Caco-2 (cell line): Measurements from ENCODE around the gene NDUFS7. TPM values are rescaled to one million over a fixed set of nuclear protein-coding genes. Genes with fewer than 3 reads are reported as not detected.

Source experiments
- Bru-seq: library from RNA; stranded (reverse); fragments of 400-500 nt; gene quantifications from one replicate; lab custom pipeline; 2021; lab: Mats Ljungman, UMichigan
- BruChase-seq, 2 experiments: library from RNA; stranded (reverse); fragments of 400-500 nt; gene quantifications; one replicate each; lab custom pipeline; 2021; lab: Mats Ljungman, UMichigan
- BruUV-seq: library from RNA; stranded (reverse); fragments of 400-500 nt; replicated peaks from 2 replicates; lab custom pipeline; 2021; lab: Mats Ljungman, UMichigan
- CTCF ChIA-PET: fragments of 300-600 bp; sonication (Branson Sonifier 250); formaldehyde crosslinking; loops from one replicate; lab custom pipeline; 2022; ENCODE audit warnings: antibody characterized with exemption; lab: Charles Lee
- POLR2A ChIA-PET: fragments of 300-600 bp; sonication (Branson Sonifier 250); formaldehyde crosslinking; loops from one replicate; lab custom pipeline; 2022; ENCODE audit warnings: antibody characterized with exemption; lab: Charles Lee
- DNase-seq, 2 experiments: peaks; one replicate each; pipeline versions ENCODE4 v3.0.0 to v3.0.0-alpha.2; 2020 to 2022
- H3K27me3 ChIP-seq: replicated peaks from 2 replicates; pipeline ENCODE4 v1.6.0; 2011; ENCODE audit warnings: low read length; ENCODE audit not compliant: control insufficient read depth, insufficient read depth
- H3K36me3 ChIP-seq: 2 replicates; pipeline ENCODE4 v1.5.1; 2011; ENCODE audit warnings: low read length; ENCODE audit not compliant: control insufficient read depth, insufficient read depth
- H3K4me1 ChIP-seq: fragments of 250-450 bp; sonication (Bioruptor Pico); 2 replicates; pipeline ENCODE4 v1.5.1; 2020; ENCODE audit warnings: mild to moderate bottlenecking
- H3K4me3 ChIP-seq: 2 replicates; pipeline ENCODE4 v1.5.1; 2011; ENCODE audit warnings: low read depth, mild to moderate bottlenecking, control low read depth, low read length
- H3K9me3 ChIP-seq: fragments of 250-450 bp; sonication (Bioruptor Pico); 2 replicates; pipeline ENCODE4 v1.5.1; 2020; ENCODE audit warnings: mild to moderate bottlenecking, moderate library complexity
- H3K27ac Mint-ChIP-seq: one replicate; pipeline ENCODE4 v1.8.0; 2022; ENCODE audit warnings: mixed read lengths; ENCODE audit not compliant: unreplicated experiment
- H3K27me3 Mint-ChIP-seq: one replicate; pipeline ENCODE4 v1.8.0; 2022; ENCODE audit warnings: mixed read lengths; ENCODE audit not compliant: insufficient read depth, unreplicated experiment
- H3K36me3 Mint-ChIP-seq: one replicate; pipeline ENCODE4 v1.8.0; 2022; ENCODE audit warnings: mild to moderate bottlenecking, mixed read lengths; ENCODE audit not compliant: insufficient read depth, unreplicated experiment
- H3K4me1 Mint-ChIP-seq: one replicate; pipeline ENCODE4 v1.8.0; 2022; ENCODE audit warnings: low read depth, mixed read lengths; ENCODE audit not compliant: unreplicated experiment
- H3K4me3 Mint-ChIP-seq: one replicate; pipeline ENCODE4 v1.8.0; 2022; ENCODE audit warnings: mild to moderate bottlenecking, moderate library complexity, mixed read lengths; ENCODE audit not compliant: unreplicated experiment
- H3K9me3 Mint-ChIP-seq: one replicate; pipeline ENCODE4 v1.8.0; 2022; ENCODE audit warnings: mixed read lengths; ENCODE audit not compliant: unreplicated experiment
- CTCF ChIP-seq, 2 experiments: fragments of 200-600 bp in 1 of 2; IDR thresholded peaks; 1 replicate in 1 of 2; 2 replicates in 1 of 2; pipeline versions ENCODE4 v1.5.1 to v1.8.0; 2011 to 2022; ENCODE audit warnings: antibody characterized with exemption in 1 of 2, control low read depth in 1 of 2, inconsistent platforms in 1 of 2, low read depth in 1 of 2, low read length in 1 of 2, mild to moderate bottlenecking in 1 of 2, moderate library complexity in 1 of 2; ENCODE audit not compliant: insufficient read depth in 1 of 2, severe bottlenecking in 1 of 2, unreplicated experiment in 1 of 2
- intact Hi-C: fragments of 100-400 bp; cut with micrococcal nuclease; formaldehyde crosslinking; loops from one replicate; pipeline ENCODE4 v1.10.0; 2022; ENCODE audit not compliant: unreplicated experiment
- long read RNA-seq: library from polyadenylated mRNA; stranded (forward); transcript quantifications from one replicate; pipeline ENCODE4 v2.0.0, GENCODE V29; 2022
- total RNA-seq: library from RNA; stranded (reverse); gene quantifications from 2 replicates; pipeline ENCODE4 v1.2.3, GENCODE V29; 2022

The NDUFS7 gene
- total RNA-seq: 111 and 114 TPM in 2 replicates
- percentile 56 among the genes with signal in this experiment for Bru-seq, nascent RNA
- BruChase-seq, experiment 1, labeled RNA remaining after a 2-hour chase: percentile 61 among the genes with signal in this experiment
- percentile 64 among the genes with signal in this experiment for BruChase-seq, experiment 2, labeled RNA remaining after a 6-hour chase
- long read RNA-seq, transcript NDUFS7-201 (8 exons, 1,039 nt): major isoform, 245 of 298 reads
- long read RNA-seq, transcript NDUFS7-202 (7 exons, 2,818 nt): minor isoform, 14 of 298 reads
- long read RNA-seq, partial matches to known transcripts: 14 of 298 reads
- long read RNA-seq, other reads (novel, unspliced or antisense): 19 of 298 reads

GRCh38 chr19:1383312-1384084, at the start of gene NDUFS7:
NDUFS7 (plus strand) TSS chr19:1383907; CDS start chr19:1383927, 20 bp downstream.
- ChIA-PET POLR2A (no interaction called here), CTCF (interaction anchor here (0.8 to 1.0 kb wide), 2 partner anchors 29 to 117 kb away, joined by 3 read pairs; no protein-coding TSS in a partner anchor)
- TF ChIP-seq CTCF (IDR thresholded peaks at IDR 0.05; ENCODE audit: insufficient read depth in 1 of 2, low read depth in 1 of 2, low read length in 1 of 2, severe bottlenecking in 1 of 2, unreplicated experiment in 1 of 2): no peak
- no peaks in the 10 kb centered on the region; the same call in 1 of the 2 replicates for H3K36me3 ChIP-seq
- peak; percentile 87 to 91 for DNase-seq
- Mint-ChIP-seq H3K4me1 (peaks cover 8% of the 10 kb centered on the region), H3K4me3 (peak within 1 kb of the TSS; percentile 85), H3K27ac (peak within 1 kb of the TSS; percentile 99), H3K9me3 (no peaks in the 10 kb centered on the region), H3K27me3 (peaks cover 6% of the 10 kb centered on the region), H3K36me3 (peaks cover 29% of the 10 kb centered on the region)
- H3K27me3 ChIP-seq: no peaks in the 10 kb centered on the region
- 0 out of 2 replicates have a peak, but pooled peaks cover 3% of the 10 kb centered on the region for H3K4me1 ChIP-seq
- peak within 1 kb of the TSS; percentile 97 for H3K4me3 ChIP-seq
- H3K9me3 ChIP-seq: no peaks in the 10 kb centered on the region
- no TSS peak for BruUV-seq
- intact Hi-C loops: no loop called here

GRCh38 chr19:1336079-1336684, 47.5 kb upstream of the NDUFS7 start:
- CTCF ChIA-PET: no interaction called here
- Mint-ChIP-seq H3K27me3 (no peaks in the 10 kb centered on the region), H3K27ac (no peak overlapping the region), H3K9me3 (no peaks in the 10 kb centered on the region), H3K36me3 (no peaks in the 10 kb centered on the region), H3K4me3 (no peak overlapping the region), H3K4me1 (no peaks in the 10 kb centered on the region)
- DNase-seq: no peak
- Histone ChIP-seq H3K4me1 (no peaks in the 10 kb centered on the region), H3K36me3 (no peaks in the 10 kb centered on the region), H3K27me3 (no peaks in the 10 kb centered on the region), H3K4me3 (no peak overlapping the region), H3K9me3 (no peaks in the 10 kb centered on the region)
- BruUV-seq: no TSS peak
- TF ChIP-seq CTCF (IDR thresholded peaks at IDR 0.05; ENCODE audit: insufficient read depth in 1 of 2, low read depth in 1 of 2, low read length in 1 of 2, severe bottlenecking in 1 of 2, unreplicated experiment in 1 of 2): no peak
- POLR2A ChIA-PET: interaction anchor here (0.6 kb wide), 1 partner anchor 19 kb away, joined by 7 read pairs; a partner anchor contains a TSS
- intact Hi-C loops: no loop called here
